ENCODE results near the gene CPEB1.
A peak's percentile ranks its signal among the peaks of the same experiment; 100 is the strongest.
"Not testable (repeated sequence)": the region's sequence is repeated elsewhere in the genome, so short reads cannot be mapped to it uniquely, and the experiment has no call there.

Gene CPEB1

DNA sequence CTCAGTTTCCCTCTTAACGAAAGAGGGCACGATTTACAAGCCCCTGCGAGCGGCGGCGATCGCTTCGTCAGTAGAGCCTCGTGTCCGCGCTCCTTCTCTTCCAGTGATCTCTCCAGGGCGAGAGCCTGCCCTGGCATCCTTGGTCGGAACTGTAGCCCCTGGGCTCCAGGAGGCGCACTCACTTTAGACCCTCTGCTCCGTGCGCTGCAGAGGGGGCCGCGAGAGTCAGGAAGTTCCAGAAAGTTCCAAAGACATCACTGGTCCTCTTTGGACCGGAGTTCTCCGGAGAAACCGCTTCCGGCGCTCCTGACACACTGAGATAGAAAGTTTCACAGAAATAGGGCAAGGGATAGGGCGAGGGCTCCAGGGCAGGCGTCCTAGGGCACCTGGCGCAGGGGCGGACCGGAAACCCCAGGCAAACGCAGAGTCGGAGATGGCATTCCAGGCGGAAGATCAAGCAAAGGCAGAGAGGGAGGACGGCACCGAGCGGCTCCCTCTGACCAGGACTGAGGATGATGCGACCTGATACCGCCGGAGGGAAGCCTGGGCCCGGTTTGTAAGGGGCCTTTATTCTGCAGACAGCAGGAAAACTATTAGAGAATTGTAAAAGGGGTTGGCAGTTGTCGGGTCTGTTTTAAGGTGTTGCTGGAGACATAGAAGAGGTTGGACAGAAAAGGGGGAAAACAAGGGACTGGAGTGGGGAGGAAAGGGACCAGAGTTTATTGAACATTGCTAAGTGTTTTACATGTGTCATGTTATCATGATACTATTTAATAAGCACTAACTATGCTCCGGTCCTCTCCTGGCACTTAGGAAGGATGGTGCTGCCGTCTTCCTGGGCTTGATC is 1.3 kb upstream of the CPEB1 start:
- DNase-seq: no peak

DNA sequence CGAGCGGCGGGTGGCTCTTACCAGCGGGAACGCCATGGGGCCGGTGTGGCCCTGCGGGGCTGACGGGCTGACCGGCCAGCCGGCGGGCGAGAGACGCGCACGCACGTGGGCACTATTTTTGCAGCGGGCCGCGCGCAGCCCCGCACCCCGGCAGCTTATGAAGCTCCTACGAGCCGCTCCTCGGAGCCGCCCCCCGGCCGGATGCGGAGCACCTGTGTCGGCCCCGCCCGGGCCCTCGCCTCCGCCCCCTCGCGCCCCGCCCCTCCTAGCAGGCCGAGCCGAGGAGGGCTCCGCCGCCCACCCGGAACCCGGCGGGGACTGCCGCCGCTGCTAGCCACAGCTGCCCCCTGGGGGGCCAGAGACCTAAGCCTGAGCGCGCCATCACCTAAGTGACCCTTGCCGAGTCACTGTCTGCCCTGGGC is 683 bp upstream of the CPEB1 start:
- peak; percentile 35 for DNase-seq

DNA sequence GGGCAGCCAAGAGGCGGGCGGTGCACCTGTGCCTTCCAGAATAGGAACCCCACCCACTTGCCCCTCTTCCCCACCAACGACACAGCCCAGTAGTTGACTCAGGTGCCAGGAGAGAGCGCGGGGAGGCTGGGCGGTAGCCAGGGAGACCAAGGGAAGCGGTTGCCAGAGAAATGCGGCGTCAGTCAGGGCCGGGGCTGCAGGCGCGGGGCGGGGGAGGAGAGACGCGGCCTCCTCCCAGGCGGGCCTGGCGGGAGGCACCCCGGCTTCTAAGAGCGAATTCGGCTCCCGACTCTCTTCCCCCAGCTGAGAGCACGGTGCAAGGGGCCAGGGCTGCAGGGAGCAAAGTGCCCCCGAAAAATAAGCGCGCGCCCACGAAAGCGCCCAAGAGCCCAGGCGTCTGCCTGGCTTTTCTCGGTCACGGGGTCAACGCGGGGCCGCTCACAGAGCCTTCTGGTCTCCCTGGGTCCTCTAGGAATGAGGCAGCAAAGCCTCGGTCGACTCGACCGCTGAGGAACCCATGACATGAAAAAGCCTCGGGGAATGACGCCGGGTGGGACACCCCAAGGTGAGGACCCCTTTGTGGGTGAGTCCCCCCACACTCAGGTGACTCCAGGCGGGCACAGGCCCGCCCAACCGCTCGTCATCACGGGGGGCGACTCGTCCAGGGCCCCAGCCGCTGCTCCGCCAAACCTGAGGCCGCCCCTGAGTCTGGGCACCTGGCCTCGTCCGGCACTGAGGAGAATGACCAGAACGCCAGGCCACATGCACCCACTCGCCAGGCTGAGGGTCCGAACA is 716 bp downstream of the CPEB1 start:
- no peak for DNase-seq

DNA sequence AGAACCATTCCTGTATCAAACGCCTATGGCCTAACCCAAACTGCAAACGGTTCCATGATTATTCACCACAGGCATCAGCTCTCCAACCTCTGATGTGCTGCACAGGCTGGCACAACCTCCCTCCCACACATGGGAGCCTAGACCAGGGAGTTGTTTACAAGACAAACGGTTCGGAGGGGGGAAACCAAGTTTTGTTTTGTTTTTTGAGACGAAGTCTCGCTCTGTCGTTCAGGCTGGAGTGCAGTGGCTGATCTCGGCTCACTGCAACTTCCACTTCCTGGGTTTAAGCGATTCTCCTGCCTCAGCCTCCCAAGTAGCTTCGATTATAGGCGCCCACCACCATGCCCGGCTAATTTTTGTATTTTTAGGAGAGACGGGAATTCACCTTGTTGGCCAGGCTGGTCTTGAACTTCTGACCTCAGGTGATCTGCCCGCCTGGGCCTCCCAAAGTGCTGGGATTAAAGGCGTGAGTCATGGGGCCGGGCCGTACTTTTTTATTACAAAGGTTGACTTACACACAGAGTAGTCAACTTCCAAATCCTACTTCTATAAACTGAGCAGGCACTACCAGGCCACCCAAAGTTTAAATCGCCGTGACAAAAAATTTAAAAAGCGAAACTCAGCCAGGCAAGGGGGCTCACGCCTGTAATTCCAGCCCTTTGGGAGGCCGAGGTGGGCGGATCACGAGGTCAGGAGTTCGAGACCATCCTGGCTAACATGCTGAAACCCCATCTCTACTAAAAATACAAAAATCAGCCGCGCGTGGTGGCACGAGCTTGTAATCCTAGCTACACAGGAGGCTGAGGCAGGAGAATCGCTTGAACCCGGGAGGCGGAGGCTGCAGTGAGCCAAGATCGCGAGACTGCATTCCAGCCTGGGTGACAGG is 2.0 kb downstream of the CPEB1 start:
- DNase-seq: not testable (repeated sequence)

DNA sequence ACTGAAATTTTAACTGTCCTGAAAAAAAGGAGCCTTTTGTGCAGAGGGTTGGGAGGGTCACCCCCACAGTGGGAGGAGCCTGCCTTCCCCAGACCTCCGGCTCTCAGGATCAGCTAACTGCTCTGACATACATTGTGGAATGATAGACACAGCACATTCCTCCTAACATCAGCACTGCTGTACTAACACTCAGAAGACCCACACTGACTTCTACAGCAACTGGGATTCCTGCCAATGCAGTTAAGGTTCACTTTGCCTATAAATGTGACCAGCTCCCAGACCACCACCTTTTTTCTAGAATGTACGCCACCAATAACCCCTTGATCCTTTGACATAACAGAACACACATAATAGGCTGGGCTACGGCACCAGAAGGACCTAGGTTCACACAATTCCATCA is 3.2 kb downstream of the CPEB1 start:
- DNase-seq: no peak

DNA sequence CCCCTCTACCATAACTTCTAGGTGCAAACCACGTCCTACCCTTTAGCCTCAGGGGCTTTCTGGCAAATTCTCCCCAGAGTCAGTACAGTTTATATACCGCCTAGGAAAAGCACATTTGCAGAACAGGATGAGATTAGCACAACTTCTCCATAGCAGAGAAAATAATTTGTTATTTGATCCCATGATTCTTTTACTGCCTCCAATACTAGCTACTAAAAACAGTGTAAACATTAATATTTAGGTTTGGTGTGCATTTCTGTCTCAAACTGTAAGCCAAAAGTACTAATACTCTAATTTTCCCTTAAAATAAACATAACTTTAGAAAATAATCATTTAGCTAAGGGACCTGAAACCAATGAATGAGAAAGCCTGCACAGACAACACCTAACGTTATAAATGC is 4.5 kb downstream of the CPEB1 start:
- no peak for DNase-seq

DNA sequence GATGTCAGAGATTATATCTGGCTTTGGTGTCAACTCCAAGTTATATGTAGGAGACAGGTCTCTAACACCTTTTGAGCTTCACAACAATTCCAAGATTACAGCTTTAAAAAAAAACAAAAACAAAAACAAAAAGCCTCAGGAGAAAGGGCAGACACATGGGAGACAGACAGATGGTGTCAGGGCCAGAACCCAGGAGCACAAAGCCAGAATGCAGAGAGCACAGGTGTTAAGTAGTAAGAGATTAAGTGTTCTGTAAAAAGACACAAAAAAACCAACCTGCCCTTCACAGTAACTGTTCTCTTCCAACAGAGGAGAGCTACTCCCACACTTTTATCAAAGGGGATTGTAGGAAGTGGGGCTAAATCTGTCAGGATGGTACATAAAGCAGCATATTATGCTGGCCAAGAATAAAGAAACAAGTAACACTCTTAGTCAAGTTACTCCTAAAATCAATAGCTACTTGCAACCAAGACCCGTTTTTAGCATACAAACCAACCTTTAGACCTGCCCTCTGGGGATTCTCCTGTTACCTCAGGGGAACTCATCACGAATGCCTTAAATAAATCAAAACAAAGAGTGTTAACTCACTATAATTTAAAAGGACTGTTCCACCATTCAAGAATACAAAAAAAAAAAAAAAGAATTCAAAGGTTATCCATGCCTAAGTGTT is 5.9 kb downstream of the CPEB1 start:
- DNase-seq: no peak

DNA sequence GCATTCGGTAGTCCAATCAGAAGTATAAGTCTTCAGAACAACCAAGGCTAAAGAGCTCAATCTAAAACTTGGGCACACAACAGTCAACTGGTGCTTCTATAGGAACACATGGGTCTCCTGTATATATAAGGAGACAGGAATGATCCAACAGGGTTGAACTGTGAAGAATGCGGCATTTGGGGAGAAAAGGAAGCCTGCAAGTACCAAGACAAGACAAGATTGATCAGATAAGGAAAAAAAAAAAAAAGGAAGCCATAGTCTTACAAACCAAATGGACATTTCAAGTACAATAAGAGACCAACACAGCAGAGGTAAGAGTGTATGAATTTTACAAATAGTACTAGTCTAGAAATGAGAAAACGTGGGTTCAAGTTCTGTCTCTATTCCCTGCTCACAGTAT is 6.5 kb downstream of the CPEB1 start:
- no peak for DNase-seq

DNA sequence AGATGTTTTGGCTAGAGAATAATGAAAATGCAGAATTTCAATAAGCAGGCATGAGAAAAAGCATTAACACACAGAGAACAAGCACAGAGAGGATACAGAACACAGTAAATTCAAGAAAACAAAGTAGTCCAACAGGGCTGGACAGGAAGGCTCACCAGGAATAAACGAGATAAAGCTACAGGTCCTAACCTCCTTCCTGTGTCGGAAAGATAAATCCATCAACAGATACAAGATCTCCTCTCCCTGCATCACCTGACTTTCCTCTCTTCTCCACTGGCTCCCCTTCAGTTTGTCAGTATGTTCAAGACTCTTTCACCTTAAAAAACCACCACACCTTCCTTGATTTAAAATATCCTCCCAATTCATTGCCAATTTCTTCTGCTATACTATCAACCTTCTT is 11.4 kb downstream of the CPEB1 start:
- no peak for DNase-seq

DNA sequence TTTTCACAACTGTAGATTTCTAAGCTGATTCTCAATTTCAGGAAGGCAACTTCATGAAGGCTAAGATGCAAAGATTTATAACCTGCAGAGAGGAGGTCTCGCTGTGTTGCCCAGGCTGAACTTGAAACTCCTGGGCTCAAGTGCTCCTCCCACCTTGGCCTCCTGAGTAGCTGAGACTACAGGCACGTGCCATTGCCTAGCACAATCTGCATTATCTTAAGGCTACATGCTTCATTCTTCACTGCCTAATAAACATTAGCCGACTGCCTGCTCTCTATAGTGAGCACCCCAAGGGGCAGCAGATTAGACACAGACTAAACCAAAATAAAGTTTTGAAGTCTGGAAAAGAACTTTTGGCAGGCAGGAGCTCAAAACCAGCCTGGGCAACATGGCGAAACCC is 17.1 kb downstream of the CPEB1 start:
- no peak for DNase-seq

DNA sequence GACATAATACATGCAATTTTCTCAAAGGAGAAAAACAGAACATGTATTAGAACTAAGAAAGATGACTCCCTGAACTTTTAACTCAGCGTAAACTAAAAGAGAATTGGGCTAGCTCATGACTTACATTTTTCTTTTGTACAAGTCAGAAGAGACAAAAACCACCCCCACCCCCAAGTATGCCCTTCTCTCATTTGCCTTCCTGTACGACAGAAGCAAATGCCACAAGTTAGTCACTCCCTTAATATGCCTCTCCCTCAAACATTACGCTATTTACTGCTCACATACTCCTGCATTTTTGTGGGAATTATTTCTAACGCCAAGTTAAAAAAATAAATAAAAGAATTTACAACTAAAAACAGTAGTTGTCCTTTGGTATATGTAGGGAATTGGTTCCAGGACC is 22.0 kb downstream of the CPEB1 start:
- DNase-seq: no peak

DNA sequence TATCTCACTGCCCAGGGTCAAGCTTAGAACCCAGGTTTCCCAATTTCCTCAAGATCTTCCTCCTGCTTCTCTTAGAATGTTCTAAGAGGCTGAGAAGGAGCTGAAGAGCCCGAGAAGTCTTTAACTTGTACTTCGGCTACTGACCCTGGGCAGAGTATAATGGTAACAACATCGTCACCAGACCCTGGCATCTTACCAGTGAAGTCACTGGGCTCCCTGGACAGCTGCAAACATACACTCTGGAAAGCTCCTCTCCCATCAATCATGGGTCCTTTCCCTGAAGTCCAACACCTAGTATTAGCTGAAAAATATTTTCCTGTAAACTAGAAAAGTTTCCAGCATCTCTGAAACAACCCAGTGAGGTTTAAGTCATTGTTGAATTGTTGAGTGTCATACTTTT is 22.7 kb downstream of the CPEB1 start:
- no peak for DNase-seq

DNA sequence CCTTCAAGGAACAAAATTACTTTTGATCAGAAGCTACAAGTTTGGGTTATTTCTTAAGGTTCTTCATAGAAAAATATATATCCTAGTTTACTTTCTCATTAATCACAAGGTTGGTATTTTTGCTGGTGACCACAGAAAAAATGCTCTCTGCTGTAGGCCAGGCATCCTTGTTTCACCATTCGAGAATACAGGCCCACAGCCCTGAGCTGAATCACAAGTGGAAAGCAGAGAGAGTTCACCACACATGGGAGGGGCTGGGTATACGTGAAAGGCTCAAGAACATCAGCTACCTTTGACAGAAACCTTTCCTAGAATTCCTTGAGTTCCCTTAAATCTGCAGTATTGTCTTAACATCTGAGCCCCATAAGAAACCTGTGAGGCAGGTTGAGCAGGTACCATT is 23.2 kb downstream of the CPEB1 start:
- DNase-seq: no peak

DNA sequence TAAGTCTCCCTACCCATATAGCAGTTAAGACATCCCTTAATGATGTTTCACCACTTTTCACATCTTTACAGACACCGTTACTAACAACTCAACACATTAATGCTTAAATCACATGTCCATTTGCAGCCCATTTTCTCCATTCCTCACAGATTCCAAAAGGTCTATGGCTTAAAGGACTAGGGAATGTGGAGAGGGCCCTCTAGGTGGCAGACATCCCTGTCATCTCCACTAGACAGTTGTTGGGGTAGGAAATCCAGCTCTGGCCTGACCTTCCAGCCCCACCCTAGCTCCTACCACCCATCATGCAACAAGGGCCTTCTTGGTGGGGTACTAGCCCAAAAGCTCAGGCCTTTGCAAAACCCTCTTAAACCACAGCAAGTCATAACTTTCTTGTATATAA is 25.2 kb downstream of the CPEB1 start:
- no peak for DNase-seq

DNA sequence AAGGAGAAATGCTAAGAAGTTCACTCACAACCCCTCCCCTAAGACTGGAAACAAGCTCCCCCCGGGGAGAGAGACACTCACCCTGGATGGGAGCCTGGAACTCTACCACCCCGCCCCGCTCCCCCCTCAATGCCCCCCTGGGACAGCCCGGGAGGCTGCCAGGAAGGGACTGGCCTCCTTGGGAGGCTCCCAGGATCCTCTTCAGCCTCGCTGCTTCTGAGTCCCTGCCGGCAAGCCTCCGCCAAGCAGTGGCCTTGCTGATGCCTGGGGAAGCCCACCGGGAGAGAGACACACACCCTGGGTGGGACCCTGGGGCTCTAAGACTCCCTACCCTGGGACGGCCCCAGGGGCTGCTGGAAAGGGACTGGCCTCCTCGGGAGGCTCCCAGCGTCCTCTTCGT is 33.4 kb downstream of the CPEB1 start:
- DNase-seq: no peak

DNA sequence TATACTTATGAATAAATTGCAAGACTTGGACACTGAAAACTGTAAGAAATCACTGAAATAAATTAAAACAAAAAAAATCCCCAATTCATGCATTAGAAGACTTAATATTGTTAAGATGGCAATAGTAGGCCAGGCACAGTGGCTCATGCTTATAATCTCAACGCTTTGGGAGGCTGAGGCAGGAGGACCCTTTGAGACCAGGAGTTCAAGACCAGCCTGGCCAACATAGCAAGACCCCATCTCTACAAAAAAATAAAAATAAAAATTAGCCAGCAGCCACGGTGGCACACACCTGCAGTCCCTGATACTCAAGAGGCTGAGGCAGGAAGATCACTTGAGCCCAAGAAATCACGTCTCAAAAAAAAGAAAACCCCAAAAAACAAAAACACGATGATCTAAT is 35.8 kb downstream of the CPEB1 start:
- DNase-seq: no peak

DNA sequence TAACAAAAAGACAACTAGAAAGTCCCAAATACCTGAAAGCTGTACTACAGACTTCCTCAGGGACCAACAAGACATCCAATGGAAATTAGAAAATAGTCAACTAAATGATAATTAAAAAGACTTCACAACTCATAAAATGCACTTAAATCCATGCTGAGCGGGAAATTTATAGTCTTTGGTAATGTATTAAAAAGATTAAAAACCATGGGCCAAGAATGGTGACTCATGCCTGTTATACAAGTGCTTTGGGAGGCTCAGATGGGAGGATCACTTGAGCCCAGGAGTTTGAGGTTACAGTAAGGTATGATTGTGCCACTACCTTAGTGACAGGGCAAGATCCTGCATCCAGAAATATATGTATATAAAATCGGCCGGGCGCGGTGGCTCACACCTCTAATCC is 45.0 kb downstream of the CPEB1 start:
- no peak for DNase-seq

DNA sequence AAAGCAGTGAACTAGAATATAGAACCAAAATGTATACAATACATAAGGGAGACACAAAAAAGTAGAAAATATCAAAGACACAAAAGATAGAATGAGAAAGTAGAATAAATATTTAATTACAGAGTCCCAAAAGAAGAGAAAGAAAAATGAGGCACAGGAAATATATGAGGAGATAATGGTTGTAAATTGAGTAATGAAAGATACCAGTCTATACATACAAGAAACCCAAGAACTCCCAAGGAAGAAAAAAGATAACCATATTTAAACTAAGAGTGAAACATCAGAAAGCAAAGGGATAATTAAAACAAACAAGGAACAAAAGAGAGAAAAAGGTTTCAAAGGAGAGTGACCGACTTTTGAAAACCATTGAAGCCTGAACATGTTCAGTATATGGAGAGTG is 47.3 kb downstream of the CPEB1 start:
- DNase-seq: no peak

DNA sequence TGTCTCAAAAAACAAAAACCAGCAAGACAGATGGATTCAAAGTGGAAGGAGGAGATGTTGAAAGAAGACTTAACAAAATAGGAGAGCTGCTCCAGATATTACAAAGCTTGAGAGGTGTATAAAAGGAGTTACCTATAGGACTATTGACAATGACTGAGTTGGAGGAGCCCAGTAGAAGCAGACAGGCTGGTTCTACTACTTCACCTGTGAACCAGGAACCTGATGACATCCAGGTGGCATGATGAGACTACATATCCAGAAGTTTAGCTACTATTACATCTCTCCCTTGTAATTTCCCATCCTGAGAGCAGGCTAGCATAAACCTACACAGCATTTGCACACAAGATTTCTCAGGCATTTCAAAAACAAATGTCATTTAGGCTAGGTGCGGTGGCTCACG is 49.3 kb downstream of the CPEB1 start:
- DNase-seq: no peak

DNA sequence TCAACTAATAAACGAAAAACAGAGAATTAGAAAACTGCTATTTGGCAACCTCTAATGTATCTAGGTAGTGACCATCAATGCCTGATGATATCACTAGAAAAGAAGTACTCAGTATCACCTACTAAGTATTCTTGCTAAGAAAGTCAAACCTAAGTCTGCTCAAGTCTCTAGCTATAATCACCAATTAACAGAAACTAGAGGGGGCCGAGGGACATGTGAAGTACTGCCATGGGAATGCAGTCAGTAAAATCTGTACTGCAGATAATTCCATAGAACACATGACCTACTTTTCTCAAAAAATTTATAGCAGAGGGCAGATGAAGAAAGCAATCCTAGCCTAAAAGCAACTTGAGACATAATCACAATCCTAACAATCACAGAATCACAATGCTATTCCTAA is 51.4 kb downstream of the CPEB1 start:
- no peak for DNase-seq

DNA sequence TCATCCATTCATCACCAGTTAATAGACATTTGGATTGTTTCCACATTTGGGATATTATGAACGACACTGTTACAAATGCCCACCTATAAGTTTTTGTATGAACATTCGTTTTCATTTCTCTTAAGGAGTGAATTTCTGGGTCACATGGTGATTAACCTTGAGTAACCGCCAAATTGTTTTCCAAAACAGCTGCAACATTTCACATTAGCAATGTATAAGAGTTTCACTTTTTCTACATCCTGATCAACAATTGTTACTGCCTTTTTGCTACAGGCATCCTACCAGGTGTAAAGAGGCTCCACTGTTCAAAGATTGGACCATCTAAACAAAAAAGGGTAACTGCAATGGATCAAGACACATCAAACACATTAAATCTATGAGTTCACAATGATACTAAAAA is 52.0 kb downstream of the CPEB1 start:
- DNase-seq: no peak

DNA sequence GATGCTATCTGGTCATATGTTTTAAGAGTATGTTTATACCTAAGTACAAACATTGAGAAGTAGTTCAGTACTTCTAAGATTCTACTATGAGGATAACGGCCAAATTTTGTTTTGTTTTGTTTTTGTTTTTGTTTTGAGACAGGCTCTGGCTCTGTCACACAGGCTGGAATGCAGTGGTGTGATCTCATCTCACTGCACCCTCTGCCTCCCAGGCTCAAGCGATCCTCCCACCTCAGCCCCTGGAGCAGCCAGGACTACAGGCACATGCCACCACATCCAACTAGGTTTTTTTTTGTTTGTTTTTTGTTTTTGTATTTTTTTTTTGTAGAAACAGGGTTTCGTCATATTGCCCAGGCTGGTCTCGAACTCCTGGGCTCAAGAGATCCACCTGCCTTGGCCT is 59.4 kb downstream of the CPEB1 start:
- DNase-seq: no peak

DNA sequence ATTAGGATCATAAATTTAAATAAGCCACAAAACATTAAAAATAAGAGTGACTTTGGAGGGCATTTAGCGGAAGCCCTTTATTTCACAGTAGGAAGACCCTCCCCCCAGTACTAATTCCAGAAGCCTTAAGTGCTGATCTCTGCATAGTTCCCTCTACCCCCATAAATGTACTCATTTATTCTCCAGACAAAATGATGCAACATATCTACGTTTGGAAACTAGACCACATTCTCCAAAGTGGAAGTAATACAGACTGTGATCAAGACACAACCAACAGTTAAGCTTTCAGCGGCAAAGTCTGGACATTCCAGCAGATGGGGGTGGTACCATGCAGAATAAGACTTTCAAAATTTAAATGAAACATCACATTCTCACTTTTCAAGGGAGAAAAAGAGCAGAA is 62.1 kb downstream of the CPEB1 start:
- DNase-seq: no peak

Measured in CD4-positive, alpha-beta T cell treated with Interleukin-21 for 1 hour (primary cell).